Measurements from ENCODE around the gene LBHD2.

Gene LBHD2

GRCh38 chr14:103097994-103098957 lies 14.3 kb downstream of the LBHD2 start:
- Histone ChIP-seq H3K36me3 (ENCODE audit: control insufficient read depth, low read length) (no peaks in the 10 kb centered on the region), H3K4me2 (ENCODE audit: low read length) (no peak overlapping the region), H3K27me3 (ENCODE audit: control insufficient read depth, low read length) (no peaks in the 10 kb centered on the region), H3K4me1 (ENCODE audit: control insufficient read depth, low read length) (peaks cover 16% of the 10 kb centered on the region), H3K27ac (ENCODE audit: low read depth, low read length) (no peak overlapping the region), H3K4me3 (ENCODE audit: low read length) (no peak overlapping the region), H3K9me2 (replicated peaks; ENCODE audit: control insufficient read depth, low read length) (no peaks in the 10 kb centered on the region), H3K79me2 (ENCODE audit: control insufficient read depth, low read length) (no peaks in the 10 kb centered on the region), H3K9me3 (ENCODE audit: control insufficient read depth, insufficient read depth, low read length) (no peaks in the 10 kb centered on the region), H4K20me1 (ENCODE audit: control insufficient read depth, insufficient read depth, low read depth, low read length) (no peaks in the 10 kb centered on the region), H3F3A (ENCODE audit: control insufficient read depth, insufficient read depth) (no peaks in the 10 kb centered on the region)
- no peak for TF ChIP-seq EZH2phosphoT487 (IDR thresholded peaks at IDR 0.05; ENCODE audit: borderline replicate concordance, low read length)
- TF ChIP-seq, protein P1, sequence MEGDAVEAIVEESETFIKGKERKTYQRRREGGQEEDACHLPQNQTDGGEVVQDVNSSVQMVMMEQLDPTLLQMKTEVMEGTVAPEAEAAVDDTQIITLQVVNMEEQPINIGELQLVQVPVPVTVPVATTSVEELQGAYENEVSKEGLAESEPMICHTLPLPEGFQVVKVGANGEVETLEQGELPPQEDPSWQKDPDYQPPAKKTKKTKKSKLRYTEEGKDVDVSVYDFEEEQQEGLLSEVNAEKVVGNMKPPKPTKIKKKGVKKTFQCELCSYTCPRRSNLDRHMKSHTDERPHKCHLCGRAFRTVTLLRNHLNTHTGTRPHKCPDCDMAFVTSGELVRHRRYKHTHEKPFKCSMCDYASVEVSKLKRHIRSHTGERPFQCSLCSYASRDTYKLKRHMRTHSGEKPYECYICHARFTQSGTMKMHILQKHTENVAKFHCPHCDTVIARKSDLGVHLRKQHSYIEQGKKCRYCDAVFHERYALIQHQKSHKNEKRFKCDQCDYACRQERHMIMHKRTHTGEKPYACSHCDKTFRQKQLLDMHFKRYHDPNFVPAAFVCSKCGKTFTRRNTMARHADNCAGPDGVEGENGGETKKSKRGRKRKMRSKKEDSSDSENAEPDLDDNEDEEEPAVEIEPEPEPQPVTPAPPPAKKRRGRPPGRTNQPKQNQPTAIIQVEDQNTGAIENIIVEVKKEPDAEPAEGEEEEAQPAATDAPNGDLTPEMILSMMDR (IDR thresholded peaks at IDR 0.05; ENCODE audit: low read depth, low read length, poor library complexity, severe bottlenecking), result no peak

DNA sequence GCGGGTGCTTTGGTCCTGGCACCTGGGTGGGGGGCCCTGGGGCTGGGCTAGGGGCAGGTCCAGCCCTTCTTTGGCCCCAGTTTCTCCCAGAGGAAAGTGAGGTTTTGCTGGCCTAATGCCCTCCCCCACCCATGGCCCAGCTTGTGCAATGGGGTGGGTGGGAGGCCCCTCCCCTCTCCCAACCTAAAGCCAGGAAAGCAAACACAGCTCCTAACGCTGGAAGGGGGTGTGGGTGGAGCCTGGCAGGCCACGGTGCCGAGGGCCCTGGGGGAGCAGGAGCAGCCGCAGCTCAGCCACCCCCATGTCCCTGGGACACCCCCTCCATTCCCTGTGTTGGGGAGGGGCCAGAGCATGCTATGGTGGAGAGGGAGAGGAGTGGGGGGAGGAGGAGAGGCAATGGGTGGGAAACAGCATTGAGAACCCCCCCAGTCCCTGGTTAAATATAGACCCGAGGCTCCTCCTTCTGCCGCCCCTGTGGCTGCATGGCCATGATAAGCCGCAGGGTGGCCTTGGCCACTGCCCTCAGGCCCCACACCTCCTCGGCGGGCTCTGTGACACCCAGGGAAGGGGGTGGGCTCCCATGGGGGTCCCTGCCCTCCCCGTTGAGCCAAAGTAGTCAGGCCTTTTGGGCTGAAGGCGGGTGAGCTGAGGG lies 15.2 kb downstream of the LBHD2 start:
- H4K20me1 ChIP-seq (ENCODE audit: control insufficient read depth, insufficient read depth, low read depth, low read length), result no peaks in the 10 kb centered on the region
- H3K27ac ChIP-seq (ENCODE audit: low read depth, low read length), result no peak overlapping the region
- H3K4me2 ChIP-seq (ENCODE audit: low read length), result no peak overlapping the region
- no peaks in the 10 kb centered on the region for H3K79me2 ChIP-seq (ENCODE audit: control insufficient read depth, low read length)
- no peak for TF ChIP-seq EZH2phosphoT487 (IDR thresholded peaks at IDR 0.05; ENCODE audit: borderline replicate concordance, low read length)
- TF ChIP-seq, protein P1 (IDR thresholded peaks at IDR 0.05; ENCODE audit: low read depth, low read length, poor library complexity, severe bottlenecking), result no peak
- H3F3A ChIP-seq (ENCODE audit: control insufficient read depth, insufficient read depth), result no peaks in the 10 kb centered on the region
- no peaks in the 10 kb centered on the region for H3K9me2 ChIP-seq (replicated peaks; ENCODE audit: control insufficient read depth, low read length)
- no peak overlapping the region for H3K4me3 ChIP-seq (ENCODE audit: low read length)
- H3K4me1 ChIP-seq (ENCODE audit: control insufficient read depth, low read length), result peaks cover 16% of the 10 kb centered on the region
- no peaks in the 10 kb centered on the region for H3K36me3 ChIP-seq (ENCODE audit: control insufficient read depth, low read length)
- H3K9me3 ChIP-seq (ENCODE audit: control insufficient read depth, insufficient read depth, low read length), result no peaks in the 10 kb centered on the region
- H3K27me3 ChIP-seq (ENCODE audit: control insufficient read depth, low read length), result peaks cover 3% of the 10 kb centered on the region; the same call in 1 of the 2 replicates

DNA sequence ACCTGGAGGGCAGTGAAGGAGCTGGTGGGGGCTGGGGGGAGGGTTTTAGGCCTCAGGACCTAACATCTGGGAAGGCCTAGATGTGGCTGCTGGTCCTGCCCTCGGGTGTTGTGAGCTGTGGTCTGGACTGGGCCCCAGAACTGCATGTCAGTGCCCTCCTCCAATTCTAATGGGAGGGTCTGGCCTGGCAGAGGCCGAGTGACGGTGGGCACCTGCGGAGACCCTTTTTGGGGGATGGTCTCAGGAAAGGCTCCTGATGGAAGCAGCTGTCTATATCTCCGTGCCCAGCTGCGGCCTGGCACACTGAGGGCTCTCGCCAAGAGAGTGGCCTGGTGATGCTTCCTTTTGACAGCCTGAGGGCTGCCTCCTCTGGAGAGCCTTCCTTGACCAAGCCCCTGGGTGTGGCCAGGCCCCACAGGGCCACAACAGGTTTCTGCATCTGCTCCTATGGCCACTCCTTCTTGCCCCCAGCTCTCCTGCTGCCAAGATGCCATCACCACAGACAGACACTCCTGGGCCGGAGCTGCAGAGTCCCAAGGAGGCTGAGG lies 15.8 kb downstream of the LBHD2 start:
- Histone ChIP-seq H3K36me3 (ENCODE audit: control insufficient read depth, low read length) (no peaks in the 10 kb centered on the region), H3K9me3 (ENCODE audit: control insufficient read depth, insufficient read depth, low read length) (no peaks in the 10 kb centered on the region), H3K4me2 (ENCODE audit: low read length) (no peak overlapping the region), H3K4me3 (ENCODE audit: low read length) (no peak overlapping the region), H3K27ac (ENCODE audit: low read depth, low read length) (no peak overlapping the region), H3K79me2 (ENCODE audit: control insufficient read depth, low read length) (no peaks in the 10 kb centered on the region), H3F3A (ENCODE audit: control insufficient read depth, insufficient read depth) (no peaks in the 10 kb centered on the region), H3K9me2 (replicated peaks; ENCODE audit: control insufficient read depth, low read length) (no peaks in the 10 kb centered on the region), H3K27me3 (ENCODE audit: control insufficient read depth, low read length) (peaks cover 9% of the 10 kb centered on the region), H3K4me1 (ENCODE audit: control insufficient read depth, low read length) (peaks cover 18% of the 10 kb centered on the region), H4K20me1 (ENCODE audit: control insufficient read depth, insufficient read depth, low read depth, low read length) (no peaks in the 10 kb centered on the region)
- no peak for TF ChIP-seq EZH2phosphoT487 (IDR thresholded peaks at IDR 0.05; ENCODE audit: borderline replicate concordance, low read length)
- TF ChIP-seq, protein P1 (IDR thresholded peaks at IDR 0.05; ENCODE audit: low read depth, low read length, poor library complexity, severe bottlenecking), result no peak

All from DOHH2 (cell line).